HEK293T (cell line): ENCODE results near the gene RPP14.

ENCODE experiments used
- BHLHE40 ChIP-seq: fragments of 450-650 bp; IDR thresholded peaks from 2 replicates; pipeline ENCODE4 v1.6.1; 2016; ENCODE audit warnings: mild to moderate bottlenecking, moderate library complexity, borderline replicate concordance
- HDGF ChIP-seq: fragments of 450-650 bp; IDR thresholded peaks from 2 replicates; pipeline ENCODE4 v1.6.1; 2017; ENCODE audit warnings: antibody characterized with exemption, borderline replicate concordance
- LEF1 ChIP-seq: fragments of 450-650 bp; IDR thresholded peaks from 2 replicates; pipeline ENCODE4 v1.6.1; 2017; ENCODE audit warnings: mild to moderate bottlenecking, borderline replicate concordance
- SP1 ChIP-seq: fragments of 450-650 bp; IDR thresholded peaks from 2 replicates; pipeline ENCODE4 v1.6.1; 2017
- SUZ12 ChIP-seq: fragments of 450-650 bp; IDR thresholded peaks from 2 replicates; pipeline ENCODE4 v1.6.1; 2016; ENCODE audit warnings: mild to moderate bottlenecking
- ZNF384 ChIP-seq: fragments of 450-650 bp; IDR thresholded peaks from 2 replicates; pipeline ENCODE4 v1.6.1; 2016

- TF ChIP-seq LEF1 (no peak), SP1 (no peak), BHLHE40 (no peak), ZNF384 (no peak), HDGF (no peak), SUZ12 (no peak)
Measured at GRCh38 chr3:58347984-58348383, 41.9 kb downstream of the RPP14 start.
